Adrenal gland (tissue), 5 donors: Measurements from ENCODE around the gene ARHGEF33.

Experiments
- POLR2A ChIP-seq, 2 donors: fragments of 450-650 bp; IDR thresholded peaks; one replicate each; pipeline ENCODE4 v1.6.1; 2017; ENCODE audit warnings: antibody characterized with exemption in 2 of 2, mild to moderate bottlenecking in 2 of 2, moderate library complexity in 1 of 2
- TF ChIP-seq, protein P1 (sequence below), 6 experiments: fragments of 450-650 bp in 4 of 6; fragments of 200-600 bp in 2 of 6; sonication (generic) in 1 of 6; IDR thresholded peaks; 1 replicate in 5 of 6; 2 replicates in 1 of 6; pipeline versions ENCODE4 v1.5.1 to v1.8.0; 2016 to 2021; ENCODE audit warnings: antibody characterized with exemption in 6 of 6, mild to moderate bottlenecking in 2 of 6, moderate library complexity in 1 of 6
- donor health status: DM: no; HTN: no; CAD: no.

DNA sequence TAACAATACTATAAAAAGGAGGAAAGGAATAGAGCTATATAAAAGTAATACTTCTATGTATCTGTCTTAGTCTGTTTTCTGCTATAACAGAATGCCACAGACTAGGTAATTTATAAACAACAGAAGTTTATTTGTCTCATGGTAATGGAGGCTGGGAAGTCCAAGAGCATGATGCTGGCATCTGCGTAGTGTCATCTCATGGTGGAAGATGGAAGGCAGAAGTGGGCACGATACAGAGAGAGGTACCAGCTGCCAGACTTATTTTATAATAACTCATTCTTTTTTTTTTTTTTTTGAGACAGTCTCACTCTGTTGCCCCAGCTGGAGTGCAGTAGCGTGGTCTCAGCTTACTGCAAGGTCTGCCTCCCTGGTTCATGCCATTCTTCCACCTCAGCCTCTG, 18.2 kb upstream of the ARHGEF33 start:
- no peak for TF ChIP-seq POLR2A (IDR thresholded peaks at IDR 0.05)
- TF ChIP-seq, protein P1, sequence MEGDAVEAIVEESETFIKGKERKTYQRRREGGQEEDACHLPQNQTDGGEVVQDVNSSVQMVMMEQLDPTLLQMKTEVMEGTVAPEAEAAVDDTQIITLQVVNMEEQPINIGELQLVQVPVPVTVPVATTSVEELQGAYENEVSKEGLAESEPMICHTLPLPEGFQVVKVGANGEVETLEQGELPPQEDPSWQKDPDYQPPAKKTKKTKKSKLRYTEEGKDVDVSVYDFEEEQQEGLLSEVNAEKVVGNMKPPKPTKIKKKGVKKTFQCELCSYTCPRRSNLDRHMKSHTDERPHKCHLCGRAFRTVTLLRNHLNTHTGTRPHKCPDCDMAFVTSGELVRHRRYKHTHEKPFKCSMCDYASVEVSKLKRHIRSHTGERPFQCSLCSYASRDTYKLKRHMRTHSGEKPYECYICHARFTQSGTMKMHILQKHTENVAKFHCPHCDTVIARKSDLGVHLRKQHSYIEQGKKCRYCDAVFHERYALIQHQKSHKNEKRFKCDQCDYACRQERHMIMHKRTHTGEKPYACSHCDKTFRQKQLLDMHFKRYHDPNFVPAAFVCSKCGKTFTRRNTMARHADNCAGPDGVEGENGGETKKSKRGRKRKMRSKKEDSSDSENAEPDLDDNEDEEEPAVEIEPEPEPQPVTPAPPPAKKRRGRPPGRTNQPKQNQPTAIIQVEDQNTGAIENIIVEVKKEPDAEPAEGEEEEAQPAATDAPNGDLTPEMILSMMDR (IDR thresholded peaks at IDR 0.05): no peak
